Measurements from ENCODE around the gene BAK1.

BAK1 gene

GRCh38 chr6:33571637-33572316, 8.3 kb downstream of the BAK1 start:
- Histone ChIP-seq H3K27ac (ENCODE audit: insufficient read depth in 1 of 2, low read depth in 1 of 2, low read length in 2 of 2, poor library complexity in 1 of 2, severe bottlenecking in 2 of 2) (peak overlapping the region; percentile 61 to 88), H3K9me3 (ENCODE audit: control extremely low read depth in 1 of 5, control insufficient read depth in 4 of 5, insufficient read depth in 2 of 5, low read depth in 1 of 5, low read length in 4 of 5) (no peaks in the 10 kb centered on the region), H3K36me3 (ENCODE audit: control insufficient read depth in 4 of 4, insufficient read depth in 4 of 4, low read length in 3 of 4) (peaks cover 5 to 36% (median 30%) of the 10 kb centered on the region in 4 experiments), H3K27me3 (replicated peaks in 2 of 5; ENCODE audit: control insufficient read depth in 4 of 5, insufficient read depth in 5 of 5, low read length in 4 of 5) (no peaks in the 10 kb centered on the region), H3K4me3 (ENCODE audit: control insufficient read depth in 1 of 7, extremely low read depth in 1 of 7, insufficient read depth in 4 of 7, low read depth in 2 of 7, low read length in 6 of 7) (peak overlapping the region; percentile 13 to 87 (median 69)), H3K4me1 (ENCODE audit: control extremely low read depth in 1 of 4, control insufficient read depth in 4 of 4, insufficient read depth in 4 of 4, low read length in 3 of 4) (peaks cover 0 to 23% (median 17%) of the 10 kb centered on the region in 4 experiments)
- ChIA-PET CTCF (no interaction called here), POLR2A (no interaction called here)
- WGBS (ENCODE audit: insufficient coverage) = 69% methylated on average over 8 of the region's 11 CpGs
- no peak for DNase-seq

- peaks cover 0 to 19% (median 14%) of the 10 kb centered on the region in 4 experiments for H3K4me1 ChIP-seq (ENCODE audit: control extremely low read depth in 1 of 4, control insufficient read depth in 4 of 4, insufficient read depth in 4 of 4, low read length in 3 of 4)
- H3K4me3 ChIP-seq (ENCODE audit: control insufficient read depth in 1 of 7, extremely low read depth in 1 of 7, insufficient read depth in 4 of 7, low read depth in 2 of 7, low read length in 6 of 7) = peak overlapping the region; percentile 13 to 87 (median 69)
- peak overlapping the region; percentile 61 to 88 for H3K27ac ChIP-seq (ENCODE audit: insufficient read depth in 1 of 2, low read depth in 1 of 2, low read length in 2 of 2, poor library complexity in 1 of 2, severe bottlenecking in 2 of 2)
- H3K9me3 ChIP-seq (ENCODE audit: control extremely low read depth in 1 of 5, control insufficient read depth in 4 of 5, insufficient read depth in 2 of 5, low read depth in 1 of 5, low read length in 4 of 5) = no peaks in the 10 kb centered on the region
- peak; percentile 90 to 95 (median 93) for DNase-seq
- H3K27me3 ChIP-seq (replicated peaks in 2 of 5; ENCODE audit: control insufficient read depth in 4 of 5, insufficient read depth in 5 of 5, low read length in 4 of 5) = no peaks in the 10 kb centered on the region
- ChIA-PET POLR2A (interaction anchor here (0.6 kb wide), 2 partner anchors 13 to 126 kb away, joined by 3 read pairs; no protein-coding TSS in a partner anchor), CTCF (interaction anchor here (1.0 kb wide), 1 partner anchor 14 kb away, joined by 3 read pairs; no protein-coding TSS in a partner anchor)
- WGBS (ENCODE audit: insufficient coverage) = 0% methylated on average over 34 of the region's 44 CpGs
- H3K36me3 ChIP-seq (ENCODE audit: control insufficient read depth in 4 of 4, insufficient read depth in 4 of 4, low read length in 3 of 4) = peaks cover 5 to 33% (median 29%) of the 10 kb centered on the region in 4 experiments
These were observed 9.1 kb downstream of the BAK1 start for GRCh38 chr6:33570806-33571636.

- peaks cover 0 to 16% (median 13%) of the 10 kb centered on the region in 4 experiments for H3K36me3 ChIP-seq (ENCODE audit: control insufficient read depth in 4 of 4, insufficient read depth in 4 of 4, low read length in 3 of 4)
- no peak overlapping the region for H3K4me3 ChIP-seq (ENCODE audit: control insufficient read depth in 1 of 7, extremely low read depth in 1 of 7, insufficient read depth in 4 of 7, low read depth in 2 of 7, low read length in 6 of 7)
- DNase-seq = no peak
- 100% methylated on average over 6 of the region's 6 CpGs for WGBS (ENCODE audit: insufficient coverage)
- peaks cover 0 to 19% (median 14%) of the 10 kb centered on the region in 4 experiments for H3K4me1 ChIP-seq (ENCODE audit: control extremely low read depth in 1 of 4, control insufficient read depth in 4 of 4, insufficient read depth in 4 of 4, low read length in 3 of 4)
- no peak overlapping the region for H3K27ac ChIP-seq (ENCODE audit: insufficient read depth in 1 of 2, low read depth in 1 of 2, low read length in 2 of 2, poor library complexity in 1 of 2, severe bottlenecking in 2 of 2)
- H3K27me3 ChIP-seq (replicated peaks in 2 of 5; ENCODE audit: control insufficient read depth in 4 of 5, insufficient read depth in 5 of 5, low read length in 4 of 5) = no peaks in the 10 kb centered on the region
- ChIA-PET POLR2A (no interaction called here), CTCF (interaction anchor here (0.5 to 0.7 kb wide), 2 partner anchors 159 to 195 kb away, joined by 3 read pairs; no protein-coding TSS in a partner anchor)
- no peaks in the 10 kb centered on the region for H3K9me3 ChIP-seq (ENCODE audit: control extremely low read depth in 1 of 5, control insufficient read depth in 4 of 5, insufficient read depth in 2 of 5, low read depth in 1 of 5, low read length in 4 of 5)
These were observed 11.1 kb downstream of the BAK1 start for GRCh38 chr6:33568826-33569570.

DNA sequence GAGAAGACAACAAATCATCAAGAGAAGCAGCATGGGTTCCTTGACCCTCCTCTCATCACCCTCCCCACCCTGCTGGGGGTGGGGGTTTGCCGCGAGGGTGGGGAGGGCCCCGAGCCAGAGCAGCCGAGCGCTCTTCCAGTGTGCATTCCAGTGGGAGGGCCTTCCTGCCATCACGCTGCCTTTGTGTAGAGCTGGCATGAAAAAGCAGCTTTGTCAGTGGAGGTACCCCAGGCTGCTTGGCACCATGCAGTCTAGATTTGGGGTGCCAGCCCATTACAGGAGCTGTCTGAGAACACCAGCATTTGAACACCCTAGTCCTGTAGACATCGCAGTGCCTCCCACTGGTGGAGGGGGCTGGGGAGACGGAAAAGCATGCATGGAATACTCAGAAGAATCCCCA, 12.2 kb downstream of the BAK1 start:
- POLR2A ChIA-PET = no interaction called here
- Histone ChIP-seq H3K36me3 (ENCODE audit: control insufficient read depth in 4 of 4, insufficient read depth in 4 of 4, low read length in 3 of 4) (peaks cover 0 to 10% (median 7%) of the 10 kb centered on the region in 4 experiments), H3K27ac (ENCODE audit: insufficient read depth in 1 of 2, low read depth in 1 of 2, low read length in 2 of 2, poor library complexity in 1 of 2, severe bottlenecking in 2 of 2) (no peak overlapping the region), H3K4me3 (ENCODE audit: control insufficient read depth in 1 of 7, extremely low read depth in 1 of 7, insufficient read depth in 4 of 7, low read depth in 2 of 7, low read length in 6 of 7) (no peak overlapping the region), H3K4me1 (ENCODE audit: control extremely low read depth in 1 of 4, control insufficient read depth in 4 of 4, insufficient read depth in 4 of 4, low read length in 3 of 4) (peaks cover 0 to 19% (median 14%) of the 10 kb centered on the region in 4 experiments), H3K27me3 (replicated peaks in 2 of 5; ENCODE audit: control insufficient read depth in 4 of 5, insufficient read depth in 5 of 5, low read length in 4 of 5) (no peaks in the 10 kb centered on the region), H3K9me3 (ENCODE audit: control extremely low read depth in 1 of 5, control insufficient read depth in 4 of 5, insufficient read depth in 2 of 5, low read depth in 1 of 5, low read length in 4 of 5) (no peaks in the 10 kb centered on the region)
- no peak for DNase-seq
- 75% methylated on average over 5 of the region's 8 CpGs for WGBS (ENCODE audit: insufficient coverage)
- CTCF ChIA-PET = interaction anchor here (0.7 kb wide), 1 partner anchor 152 kb away, joined by 3 read pairs; no protein-coding TSS in a partner anchor

GRCh38 chr6:33566182-33567084, 13.6 kb downstream of the BAK1 start:
- peaks cover 0 to 12% (median 8%) of the 10 kb centered on the region in 4 experiments for H3K4me1 ChIP-seq (ENCODE audit: control extremely low read depth in 1 of 4, control insufficient read depth in 4 of 4, insufficient read depth in 4 of 4, low read length in 3 of 4)
- H3K4me3 ChIP-seq (ENCODE audit: control insufficient read depth in 1 of 7, extremely low read depth in 1 of 7, insufficient read depth in 4 of 7, low read depth in 2 of 7, low read length in 6 of 7) = no peak overlapping the region
- 91% methylated on average over 5 of the region's 11 CpGs for WGBS (ENCODE audit: insufficient coverage)
- POLR2A ChIA-PET = no interaction called here
- no peaks in the 10 kb centered on the region for H3K9me3 ChIP-seq (ENCODE audit: control extremely low read depth in 1 of 5, control insufficient read depth in 4 of 5, insufficient read depth in 2 of 5, low read depth in 1 of 5, low read length in 4 of 5)
- no peaks in the 10 kb centered on the region for H3K27me3 ChIP-seq (replicated peaks in 2 of 5; ENCODE audit: control insufficient read depth in 4 of 5, insufficient read depth in 5 of 5, low read length in 4 of 5)
- H3K36me3 ChIP-seq (ENCODE audit: control insufficient read depth in 4 of 4, insufficient read depth in 4 of 4, low read length in 3 of 4) = peaks cover 0 to 7% (median 0%) of the 10 kb centered on the region in 4 experiments
- no peak overlapping the region for H3K27ac ChIP-seq (ENCODE audit: insufficient read depth in 1 of 2, low read depth in 1 of 2, low read length in 2 of 2, poor library complexity in 1 of 2, severe bottlenecking in 2 of 2)
- DNase-seq = no peak
- CTCF ChIA-PET = no interaction called here

GRCh38 chr6:33558801-33559200, 21.3 kb downstream of the BAK1 start:
- ChIA-PET CTCF (no interaction called here), POLR2A (no interaction called here)

More at GRCh38 chr6:33558801-33559200, 21.3 kb downstream of the BAK1 start:
- Histone ChIP-seq H3K4me1 (ENCODE audit: control extremely low read depth in 1 of 4, control insufficient read depth in 4 of 4, insufficient read depth in 4 of 4, low read length in 3 of 4) (no peaks in the 10 kb centered on the region), H3K9me3 (ENCODE audit: control extremely low read depth in 1 of 5, control insufficient read depth in 4 of 5, insufficient read depth in 2 of 5, low read depth in 1 of 5, low read length in 4 of 5) (peaks cover 0 to 5% (median 3%) of the 10 kb centered on the region in 5 experiments), H3K36me3 (ENCODE audit: control insufficient read depth in 4 of 4, insufficient read depth in 4 of 4, low read length in 3 of 4) (no peaks in the 10 kb centered on the region), H3K27me3 (replicated peaks in 2 of 5; ENCODE audit: control insufficient read depth in 4 of 5, insufficient read depth in 5 of 5, low read length in 4 of 5) (no peaks in the 10 kb centered on the region), H3K27ac (ENCODE audit: insufficient read depth in 1 of 2, low read depth in 1 of 2, low read length in 2 of 2, poor library complexity in 1 of 2, severe bottlenecking in 2 of 2) (no peak overlapping the region), H3K4me3 (ENCODE audit: control insufficient read depth in 1 of 7, extremely low read depth in 1 of 7, insufficient read depth in 4 of 7, low read depth in 2 of 7, low read length in 6 of 7) (no peak overlapping the region)
- 91% methylated on average over 8 of the region's 8 CpGs for WGBS (ENCODE audit: insufficient coverage)
- no peak for DNase-seq

Data from common myeloid progenitor, CD34-positive (primary cell).